HPDE6-E6E7 (cell line): ENCODE measurements around the gene LRRC40.

ENCODE experiments used
- DNase-seq: peaks from one replicate; pipeline ENCODE4 v3.0.0; 2011; ENCODE audit warnings: missing footprints; ENCODE audit errors: extremely low spot score

Gene LRRC40

DNA sequence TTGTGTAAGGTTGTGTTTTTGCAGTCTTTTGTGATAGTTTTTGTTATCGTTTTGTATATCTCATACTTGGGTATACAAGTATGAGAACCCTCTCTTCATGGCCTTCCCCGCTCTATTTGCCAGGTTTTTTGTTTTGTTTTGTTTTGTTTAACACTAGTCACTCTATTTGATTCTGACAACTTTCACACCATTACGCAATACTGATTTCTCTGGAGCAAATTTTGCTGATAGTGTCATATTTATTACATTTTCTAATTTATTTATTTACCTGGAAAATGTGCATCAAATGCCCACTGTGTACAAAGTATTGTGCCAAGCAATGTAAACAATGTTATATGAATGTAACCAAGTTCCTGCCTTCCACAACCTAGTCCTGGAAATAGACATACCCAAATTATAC lies 90.1 kb downstream of the LRRC40 start:
- no peak for DNase-seq

DNA sequence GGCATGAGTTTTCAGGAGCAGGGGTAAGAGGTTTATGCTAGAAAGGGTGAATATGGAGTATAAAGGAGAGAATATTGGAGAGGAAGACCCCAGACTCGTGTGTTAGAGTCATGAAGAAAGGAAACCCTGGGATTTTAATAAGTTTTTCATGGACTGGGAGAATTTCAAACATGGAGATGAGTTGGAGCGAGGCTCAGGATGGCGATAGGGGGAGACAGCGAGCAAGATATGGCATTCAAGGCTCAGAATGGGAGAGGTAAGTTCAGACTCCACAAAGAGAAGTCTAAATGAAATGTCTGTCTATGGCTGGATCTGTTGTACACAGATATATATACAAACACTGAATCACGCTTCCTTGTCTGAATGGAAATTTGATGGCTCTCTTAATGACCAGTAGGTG lies 92.5 kb downstream of the LRRC40 start:
- no peak for DNase-seq

DNA sequence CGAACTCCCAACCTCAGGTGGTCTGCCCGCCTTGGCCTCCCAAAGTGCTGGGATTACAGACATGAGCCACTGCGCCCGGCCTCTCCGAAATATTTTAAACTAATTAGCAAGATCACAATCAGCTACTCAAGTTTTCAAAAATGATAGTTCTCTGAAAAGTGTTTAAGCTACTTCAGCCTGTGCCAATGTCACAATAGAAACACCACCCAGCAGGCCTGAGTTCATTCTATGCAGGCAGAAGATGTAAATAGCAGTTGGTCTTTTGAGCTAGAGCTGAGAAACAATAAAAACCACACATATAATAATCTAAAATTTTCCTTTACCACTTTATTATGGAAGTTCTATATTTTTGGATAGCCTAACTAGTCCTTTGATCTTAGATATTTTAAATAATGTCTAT lies 96.1 kb downstream of the LRRC40 start:
- no peak for DNase-seq

DNA sequence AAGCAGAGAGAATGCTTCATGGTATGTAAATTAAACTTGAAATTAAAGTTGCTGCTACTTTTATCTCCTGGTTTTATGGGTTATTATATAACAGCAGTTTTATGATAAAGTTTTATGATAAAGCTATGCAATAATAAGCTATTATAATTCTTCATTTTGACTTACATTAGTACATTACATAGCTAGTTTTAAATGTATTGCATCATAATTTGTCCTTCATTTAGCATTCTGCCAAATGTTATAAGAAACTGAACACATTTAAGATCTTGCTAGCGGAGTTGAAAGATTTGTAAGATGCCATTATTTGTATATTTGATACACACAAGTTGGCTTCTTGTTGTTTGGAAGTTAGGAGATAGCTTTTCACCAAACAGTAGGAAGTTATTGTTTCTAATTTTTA lies 101.6 kb downstream of the LRRC40 start:
- DNase-seq: no peak

GRCh38 chr1:70101774-70102173 lies 103.6 kb downstream of the LRRC40 start:
- no peak for DNase-seq

DNA sequence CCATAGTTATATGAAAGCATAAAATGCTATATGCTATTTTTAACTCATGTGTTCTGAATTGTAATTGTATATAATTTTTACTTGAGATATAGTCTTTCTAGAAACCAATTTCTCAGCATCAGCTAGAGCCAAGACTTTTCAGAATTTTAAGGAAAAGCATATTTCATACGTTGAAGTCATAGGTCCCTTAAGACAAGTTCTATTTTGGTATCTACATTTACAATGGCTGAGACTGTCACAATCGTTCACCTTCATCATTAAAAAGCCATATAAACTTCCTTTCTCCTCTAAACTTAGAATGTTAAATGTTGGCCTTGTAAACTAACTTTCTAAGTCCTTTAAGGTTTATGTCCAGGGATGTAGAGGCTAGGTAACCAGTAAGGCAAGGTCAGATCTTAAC lies 104.1 kb downstream of the LRRC40 start:
- DNase-seq: no peak
